Liver (tissue), 9 donors: ENCODE results near the gene ULK4. TPM values are rescaled to one million over a fixed set of nuclear protein-coding genes. Genes with fewer than 3 reads are reported as not detected.

Source experiments
- DNase-seq: peaks from one replicate; pipeline ENCODE4 v3.0.0-alpha.2; 2017; ENCODE audit warnings: low spot score
- H3K27ac ChIP-seq, 2 donors: one replicate each; pipeline ENCODE4 v1.7.0; 2013; ENCODE audit warnings: inconsistent platforms in 2 of 2, low read length in 2 of 2, control low read depth in 1 of 2, low read depth in 1 of 2, mild to moderate bottlenecking in 1 of 2
- H3K27me3 ChIP-seq, 4 donors: one replicate each; pipeline versions ENCODE4 v1.6.1 to v1.7.0; 2013; ENCODE audit warnings: low read length in 3 of 4, inconsistent platforms in 1 of 4, mild to moderate bottlenecking in 1 of 4, moderate library complexity in 1 of 4; ENCODE audit not compliant: control insufficient read depth in 4 of 4, insufficient read depth in 4 of 4
- H3K36me3 ChIP-seq, 4 donors: one replicate each; pipeline versions ENCODE4 v1.6.1 to v1.7.0; 2013; ENCODE audit warnings: low read length in 3 of 4, mild to moderate bottlenecking in 3 of 4, low read depth in 1 of 4, moderate library complexity in 1 of 4; ENCODE audit not compliant: control insufficient read depth in 4 of 4, insufficient read depth in 3 of 4
- H3K4me1 ChIP-seq, 4 donors: one replicate each; pipeline versions ENCODE4 v1.6.1 to v1.7.0; 2013; ENCODE audit warnings: low read length in 3 of 4, mild to moderate bottlenecking in 3 of 4, moderate library complexity in 1 of 4; ENCODE audit not compliant: control insufficient read depth in 4 of 4, insufficient read depth in 4 of 4
- H3K4me3 ChIP-seq, 3 donors: one replicate each; pipeline versions ENCODE4 v1.6.1 to v1.7.0; 2013; ENCODE audit warnings: low read length in 3 of 3, control low read depth in 1 of 3, low read depth in 1 of 3, mild to moderate bottlenecking in 1 of 3
- H3K9ac ChIP-seq, 2 donors: one replicate each; pipeline ENCODE4 v1.7.0; 2013; ENCODE audit warnings: low read length in 2 of 2, mild to moderate bottlenecking in 2 of 2, moderate library complexity in 2 of 2, control low read depth in 1 of 2, low read depth in 1 of 2
- H3K9me3 ChIP-seq, 4 donors: one replicate each; pipeline versions ENCODE4 v1.6.1 to v1.7.0; 2013; ENCODE audit warnings: low read length in 3 of 4; ENCODE audit not compliant: control insufficient read depth in 4 of 4
- ATF3 ChIP-seq: IDR thresholded peaks from 2 replicates; pipeline ENCODE4 v1.6.1; 2016; ENCODE audit warnings: antibody characterized with exemption
- CTCF ChIP-seq: fragments of 150-350 bp; IDR thresholded peaks from 2 replicates; pipeline ENCODE4 v1.5.1; 2017; ENCODE audit warnings: improper control_type of control experiment, low read depth, low read length; ENCODE audit not compliant: missing input control
- EGR1 ChIP-seq, 2 donors: IDR thresholded peaks; 2 replicates each; pipeline ENCODE4 v1.6.1; 2016 to 2018; ENCODE audit warnings: antibody characterized with exemption in 2 of 2, low read depth in 2 of 2
- FOXA1 ChIP-seq: IDR thresholded peaks from 2 replicates; pipeline ENCODE4 v1.6.1; 2016; ENCODE audit warnings: antibody characterized with exemption
- FOXA2 ChIP-seq: IDR thresholded peaks from 2 replicates; pipeline ENCODE4 v1.6.1; 2016; ENCODE audit warnings: antibody characterized with exemption
- GABPA ChIP-seq, 2 donors: IDR thresholded peaks in 1 of 2; conservative IDR thresholded peaks in 1 of 2; 2 replicates each; pipeline ENCODE4 v1.6.1; 2016; ENCODE audit warnings: antibody characterized with exemption in 2 of 2, mild to moderate bottlenecking in 1 of 2, moderate library complexity in 1 of 2
- HNF4A ChIP-seq, 2 donors: conservative IDR thresholded peaks; 2 replicates each; pipeline ENCODE4 v1.6.1; 2016; ENCODE audit warnings: antibody characterized with exemption in 2 of 2, mild to moderate bottlenecking in 2 of 2
- HNF4G ChIP-seq: IDR thresholded peaks from 2 replicates; pipeline ENCODE4 v1.6.1; 2016; ENCODE audit warnings: antibody characterized with exemption
- JUND ChIP-seq, 2 donors: IDR thresholded peaks; 2 replicates each; pipeline ENCODE4 v1.6.1; 2016; ENCODE audit warnings: antibody characterized with exemption in 2 of 2
- MAX ChIP-seq: IDR thresholded peaks from 2 replicates; pipeline ENCODE4 v1.6.1; 2016; ENCODE audit warnings: antibody characterized with exemption
- NR2F2 ChIP-seq: IDR thresholded peaks from 2 replicates; pipeline ENCODE4 v1.6.1; 2016; ENCODE audit warnings: antibody characterized with exemption
- RAD21 ChIP-seq, 2 donors: IDR thresholded peaks; 2 replicates each; pipeline ENCODE4 v1.6.1; 2016; ENCODE audit warnings: antibody characterized with exemption in 2 of 2, mild to moderate bottlenecking in 2 of 2
- REST ChIP-seq: IDR thresholded peaks from 2 replicates; pipeline ENCODE4 v1.6.1; 2016; ENCODE audit warnings: antibody characterized with exemption, mild to moderate bottlenecking
- RXRA ChIP-seq, 2 donors: IDR thresholded peaks; 2 replicates each; pipeline ENCODE4 v1.6.1; 2017 to 2018; ENCODE audit warnings: antibody characterized with exemption in 2 of 2, mild to moderate bottlenecking in 1 of 2
- TAF1 ChIP-seq: conservative IDR thresholded peaks from 2 replicates; pipeline ENCODE4 v1.6.1; 2016; ENCODE audit warnings: antibody characterized with exemption, mild to moderate bottlenecking
- YY1 ChIP-seq: IDR thresholded peaks from 2 replicates; pipeline ENCODE4 v1.6.1; 2016; ENCODE audit warnings: antibody characterized with exemption, mild to moderate bottlenecking
- ZBTB33 ChIP-seq: IDR thresholded peaks from 2 replicates; pipeline ENCODE4 v1.6.1; 2016; ENCODE audit warnings: antibody characterized with exemption
- WGBS: extraction: QIAGEN DNeasy Blood & Tissue Kit; methylation state at CpG from one replicate; pipeline ENCODE4 v1.1.7; 2013; 5-methylcytosine and 5-hydroxymethylcytosine counted together
- polyA plus RNA-seq, 2 donors: library from polyadenylated mRNA; stranded (reverse) in 1 of 2; unstranded in 1 of 2; fragments of 200-250 nt in 1 of 2; fragments of >200 nt in 1 of 2; fragmentation: Nextera tagmentation in 1 of 2; extraction: Ambion mirVana in 1 of 2; gene quantifications; one replicate each; pipeline versions ENCODE4 v1.2.1 to v1.2.3, GENCODE V29; 2013 to 2015
- total RNA-seq, 2 donors: library from RNA; depleted of rRNA; stranded (reverse); fragments of >200 nt; gene quantifications; one replicate each; pipeline ENCODE4 v1.2.3, GENCODE V29; 2014
- donor health status: healthy.
- donor health status: healthy.
- donor health status: healthy.
- donor health status: healthy.
- donor health status: healthy.

The ULK4 gene
- total and polyA plus RNA-seq, 4 donors = 1.1 to 11.5 (median 3.2) TPM

GRCh38 chr3:41991437-41991836 is 29.5 kb upstream of the ULK4 start:
- no peaks in the 10 kb centered on the region for H3K36me3 ChIP-seq
- H3K27me3 ChIP-seq = no peaks in the 10 kb centered on the region
- H3K4me3 ChIP-seq = no peak overlapping the region
- H3K9me3 ChIP-seq = no peaks in the 10 kb centered on the region
- TF ChIP-seq CTCF (no peak), JUND (IDR thresholded peaks at IDR 0.05) (no peak), FOXA1 (no peak), TAF1 (no peak), REST (no peak), HNF4G (no peak), GABPA (IDR thresholded peaks at IDR 0.05 in 1 of 2, conservative IDR thresholded peaks at IDR 0.05 in 1 of 2) (no peak), HNF4A (conservative IDR thresholded peaks at IDR 0.05) (no peak), RAD21 (IDR thresholded peaks at IDR 0.05) (no peak), YY1 (no peak), ZBTB33 (no peak), NR2F2 (no peak), ATF3 (no peak), EGR1 (IDR thresholded peaks at IDR 0.05; ENCODE audit: low read depth in 2 of 2) (no peak), RXRA (IDR thresholded peaks at IDR 0.05) (no peak), MAX (no peak), FOXA2 (no peak)
- H3K4me1 ChIP-seq = no peaks in the 10 kb centered on the region
- WGBS = 81% methylated on average over 3 of the region's 3 CpGs
- H3K9ac ChIP-seq = no peak overlapping the region
- H3K27ac ChIP-seq = no peak overlapping the region
- DNase-seq = no peak

- no peak for DNase-seq
- no peak overlapping the region for H3K9ac ChIP-seq
- H3K9me3 ChIP-seq = no peaks in the 10 kb centered on the region
- no peak overlapping the region for H3K4me3 ChIP-seq
- no peaks in the 10 kb centered on the region for H3K4me1 ChIP-seq
- no peak for TF ChIP-seq ATF3
- no peak for TF ChIP-seq GABPA (IDR thresholded peaks at IDR 0.05 in 1 of 2, conservative IDR thresholded peaks at IDR 0.05 in 1 of 2)
- no peak for TF ChIP-seq REST
- no peak for TF ChIP-seq HNF4A (conservative IDR thresholded peaks at IDR 0.05)
- TF ChIP-seq JUND (IDR thresholded peaks at IDR 0.05) = no peak
- no peak for TF ChIP-seq CTCF
- no peak for TF ChIP-seq RXRA (IDR thresholded peaks at IDR 0.05)
- no peak for TF ChIP-seq RAD21 (IDR thresholded peaks at IDR 0.05)
- TF ChIP-seq EGR1 (IDR thresholded peaks at IDR 0.05; ENCODE audit: low read depth in 2 of 2) = no peak
- 98% methylated on average over 3 of the region's 3 CpGs for WGBS
- no peaks in the 10 kb centered on the region for H3K27me3 ChIP-seq
- no peaks in the 10 kb centered on the region for H3K36me3 ChIP-seq
- H3K27ac ChIP-seq = no peak overlapping the region
These were observed 27.6 kb upstream of the ULK4 start for GRCh38 chr3:41989518-41989917.
